GM21526 (cell line): Measurements from ENCODE around the gene SLC16A3.
"Not testable (repeated sequence)": the region's sequence is repeated elsewhere in the genome, so short reads cannot be mapped to it uniquely, and the experiment has no call there.

Source experiments
- ATAC-seq: cut with Tn5 transposase; IDR thresholded peaks from one replicate; pipeline ENCODE4 v1.9.1; 2021; ENCODE audit warnings: moderate library complexity; ENCODE audit not compliant: unreplicated experiment, low FRiP score

Gene SLC16A3

GRCh38 chr17:82228842-82229697, at the start of gene SLC16A3:
Gene SLC16A3 (plus strand): TSS chr17:82229042. CDS start chr17:82236009, 6,967 bp downstream.
- peak; percentile 34 for ATAC-seq

GRCh38 chr17:82179412-82179811, 49.4 kb upstream of the SLC16A3 start:
- ATAC-seq, result no peak

- no peak for ATAC-seq
Measured at GRCh38 chr17:82179946-82180475, 48.8 kb upstream of the SLC16A3 start.

- no peak for ATAC-seq
Measured at GRCh38 chr17:82180776-82181528, 47.9 kb upstream of the SLC16A3 start.

GRCh38 chr17:82184761-82185160, 44.1 kb upstream of the SLC16A3 start:
- no peak for ATAC-seq

- ATAC-seq, result no peak
Measured at GRCh38 chr17:82186221-82186620, 42.6 kb upstream of the SLC16A3 start.

- no peak for ATAC-seq
Measured at GRCh38 chr17:82187500-82187899, 41.3 kb upstream of the SLC16A3 start.

DNA sequence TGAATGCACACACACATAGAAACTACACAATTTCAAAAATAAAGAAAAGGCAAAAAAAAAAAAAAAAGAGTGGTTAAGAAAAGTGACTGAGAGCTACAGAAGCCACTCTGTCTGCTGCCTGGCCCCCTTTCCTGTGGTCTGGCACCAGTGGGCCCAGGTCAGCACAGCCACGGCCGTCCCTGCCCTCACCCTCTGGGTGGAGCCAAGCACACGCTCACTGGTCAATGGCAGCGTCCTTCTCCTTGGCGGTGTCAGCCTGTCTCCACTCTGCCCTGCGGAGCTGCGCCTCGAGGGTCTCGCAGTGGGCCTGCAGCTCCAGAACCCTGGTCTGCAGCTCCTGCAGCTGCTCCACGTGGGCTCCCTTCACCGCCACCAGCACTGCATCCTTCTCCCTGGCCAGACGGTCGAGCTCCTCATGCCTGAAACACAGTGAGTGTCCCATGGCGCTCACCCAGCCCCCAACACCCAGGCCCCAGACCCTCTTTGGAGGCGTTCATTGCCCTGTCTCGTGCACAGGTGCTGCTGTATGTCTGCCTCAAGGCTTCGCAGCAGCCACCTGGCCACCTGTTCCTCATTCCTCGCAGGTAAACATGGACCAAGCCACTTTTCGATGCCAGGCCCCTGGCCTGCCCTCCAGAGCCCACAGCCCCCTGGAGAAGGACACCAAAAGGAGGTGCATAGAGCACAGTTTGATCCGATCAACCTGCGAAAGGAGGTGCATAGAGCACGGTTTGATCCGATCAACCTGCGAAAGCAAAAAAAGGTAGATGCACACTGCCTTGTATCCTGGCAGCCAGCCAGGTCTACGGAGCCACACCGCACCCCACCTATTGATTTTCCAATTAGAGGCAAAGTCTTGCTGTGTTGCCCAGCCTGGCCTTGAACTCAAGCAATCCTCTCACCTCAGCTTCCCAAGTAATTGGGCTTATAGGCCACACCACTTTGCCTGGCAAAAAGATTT, 40.6 kb upstream of the SLC16A3 start:
- ATAC-seq, result no peak

DNA sequence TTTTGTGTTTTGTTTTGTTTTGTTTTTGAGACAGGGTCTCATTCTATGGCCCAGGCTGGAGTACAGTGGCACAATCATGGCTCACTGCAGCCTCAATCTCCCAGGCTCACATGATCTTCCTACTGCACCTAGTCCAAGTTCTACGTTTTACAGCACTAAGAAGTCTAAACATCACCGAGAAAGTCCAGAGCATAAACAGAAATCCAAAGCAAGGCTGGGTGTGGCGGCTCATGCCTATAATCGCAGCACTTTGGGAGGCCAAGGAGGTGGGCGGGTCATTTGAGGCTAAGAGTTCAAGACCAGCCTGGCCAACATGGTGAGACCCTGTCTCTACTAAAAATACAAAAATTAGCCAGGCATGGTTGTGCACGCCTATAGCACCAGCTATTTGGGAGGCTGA, 35.8 kb upstream of the SLC16A3 start:
- not testable (repeated sequence) for ATAC-seq

DNA sequence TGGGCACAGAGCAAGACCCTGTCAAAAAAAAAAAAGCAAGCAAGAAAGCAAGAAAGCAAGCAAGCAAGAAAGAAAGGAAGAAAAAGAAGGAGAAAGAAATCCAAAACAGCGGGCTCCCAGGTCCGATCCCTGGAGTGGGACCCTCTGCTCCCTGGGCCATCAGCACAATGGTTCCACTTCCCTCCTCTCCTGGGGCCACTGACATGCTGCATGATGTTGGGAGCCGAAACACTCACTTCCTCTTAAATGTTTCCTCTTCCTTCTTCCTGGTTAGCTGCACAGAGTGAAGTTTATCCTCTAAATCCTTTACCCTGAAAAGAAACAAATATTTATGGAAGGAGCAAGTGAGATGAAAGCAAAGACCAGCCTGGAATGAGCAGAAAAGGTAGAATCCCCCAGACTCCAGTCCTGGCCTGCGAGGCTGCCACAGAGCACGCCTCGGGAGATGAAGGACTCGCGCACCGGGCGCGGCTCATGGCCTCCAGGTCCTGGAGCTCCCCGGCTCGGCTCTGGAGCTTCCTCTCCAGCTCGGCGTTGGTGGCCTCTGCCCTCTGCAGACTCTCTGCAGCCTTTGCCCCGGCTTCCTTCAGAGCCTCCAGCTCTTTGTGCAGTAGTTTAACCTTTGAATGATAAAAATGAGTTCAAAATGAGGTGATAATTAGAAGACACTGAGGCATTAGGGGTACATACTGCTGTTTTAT, 35.2 kb upstream of the SLC16A3 start:
- no peak for ATAC-seq

DNA sequence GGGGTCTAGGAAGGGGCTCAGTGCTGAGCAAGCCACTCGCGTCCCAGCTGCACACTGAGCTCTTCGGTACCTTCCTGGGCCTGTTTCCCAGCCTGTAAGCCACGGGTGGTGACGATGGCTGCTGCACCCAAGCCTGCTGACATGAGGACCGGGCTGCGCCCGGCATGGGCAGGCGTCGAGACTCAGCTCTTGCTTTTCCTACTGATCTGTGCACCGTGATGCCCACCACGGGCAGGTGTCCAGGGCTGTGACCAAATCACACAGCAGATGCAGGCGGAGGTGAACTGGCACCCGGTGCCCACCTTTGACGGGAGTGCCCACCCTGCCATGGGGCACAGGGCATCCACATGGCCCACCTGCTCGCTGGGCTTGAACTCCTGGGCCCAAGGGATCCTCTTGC, 34.1 kb upstream of the SLC16A3 start:
- ATAC-seq, result no peak

GRCh38 chr17:82195675-82196672, 32.9 kb upstream of the SLC16A3 start:
- ATAC-seq, result no peak

DNA sequence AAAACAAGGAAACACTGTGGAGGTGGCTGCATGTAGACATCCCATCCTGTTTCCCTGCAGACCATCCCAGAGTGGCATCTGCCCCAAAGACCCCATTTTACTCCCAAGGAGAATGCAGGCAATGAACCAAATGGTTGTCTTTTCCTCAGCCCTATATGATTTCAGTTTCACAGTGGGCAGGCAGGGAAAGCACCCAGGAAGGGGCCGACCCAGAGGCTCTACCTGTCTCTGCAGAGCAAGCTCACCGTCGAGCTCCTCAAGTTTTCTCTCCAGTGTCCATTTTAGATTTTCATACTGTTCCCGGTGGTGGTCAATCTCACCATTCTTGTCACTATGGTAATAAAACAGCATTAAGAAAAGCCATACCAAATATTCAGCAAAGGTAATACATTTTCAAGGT, 30.8 kb upstream of the SLC16A3 start:
- ATAC-seq, result no peak

GRCh38 chr17:82199496-82199895, 29.3 kb upstream of the SLC16A3 start:
- no peak for ATAC-seq

DNA sequence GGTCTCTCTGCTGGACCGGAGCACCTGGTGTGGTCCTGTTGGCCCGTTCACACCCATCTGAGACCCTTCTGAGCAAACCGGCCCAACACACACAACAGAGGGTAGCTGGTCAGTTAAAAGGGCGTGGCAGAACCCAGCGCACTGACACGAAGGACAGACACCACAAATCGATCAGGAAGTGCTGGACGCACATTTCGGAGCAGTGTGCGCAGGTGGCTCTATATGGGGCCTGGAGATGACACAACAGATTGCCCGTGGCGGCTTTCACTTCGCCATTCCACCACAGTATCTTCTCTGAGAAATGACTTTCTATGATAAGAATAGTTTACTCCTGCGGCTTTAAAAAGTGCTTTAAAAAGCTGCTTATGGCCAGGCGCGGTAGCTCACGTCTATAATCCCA, 28.7 kb upstream of the SLC16A3 start:
- ATAC-seq, result no peak

DNA sequence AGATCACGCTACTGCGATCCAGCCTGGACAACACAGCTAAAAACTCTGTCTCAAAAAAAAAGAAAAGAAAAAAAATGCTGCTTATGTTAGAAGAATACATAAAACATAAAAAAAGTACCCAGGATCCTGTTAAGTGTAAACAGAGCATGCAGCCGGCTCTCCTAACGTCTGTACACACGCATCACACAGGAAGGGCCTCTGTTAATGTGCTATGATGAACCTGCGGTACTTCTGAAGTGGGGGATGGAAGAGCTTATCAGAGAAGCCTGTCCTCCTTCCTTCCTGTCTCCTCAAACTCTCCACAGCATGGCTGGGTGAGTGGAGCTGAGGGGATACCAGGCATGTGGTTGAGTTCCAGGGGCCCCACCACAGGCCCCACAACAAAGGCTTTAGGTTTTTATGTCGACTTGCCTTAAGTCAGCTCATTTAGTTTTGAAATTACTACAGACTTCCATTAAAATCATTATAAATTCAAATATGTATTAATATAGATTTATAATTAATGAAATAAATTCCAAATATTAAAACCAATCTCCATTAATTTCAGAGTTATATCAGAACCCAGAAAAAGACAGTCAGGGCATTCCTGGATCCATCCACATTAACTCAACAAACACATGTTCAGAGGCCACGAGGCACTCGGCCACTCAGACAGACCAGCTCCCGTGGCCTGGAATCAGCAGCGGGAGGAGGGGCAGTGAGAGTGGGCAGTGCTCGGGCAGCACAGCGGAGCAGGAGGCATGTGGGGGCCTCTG, 27.9 kb upstream of the SLC16A3 start:
- no peak for ATAC-seq

GRCh38 chr17:82201498-82201910, 27.3 kb upstream of the SLC16A3 start:
- ATAC-seq, result no peak

DNA sequence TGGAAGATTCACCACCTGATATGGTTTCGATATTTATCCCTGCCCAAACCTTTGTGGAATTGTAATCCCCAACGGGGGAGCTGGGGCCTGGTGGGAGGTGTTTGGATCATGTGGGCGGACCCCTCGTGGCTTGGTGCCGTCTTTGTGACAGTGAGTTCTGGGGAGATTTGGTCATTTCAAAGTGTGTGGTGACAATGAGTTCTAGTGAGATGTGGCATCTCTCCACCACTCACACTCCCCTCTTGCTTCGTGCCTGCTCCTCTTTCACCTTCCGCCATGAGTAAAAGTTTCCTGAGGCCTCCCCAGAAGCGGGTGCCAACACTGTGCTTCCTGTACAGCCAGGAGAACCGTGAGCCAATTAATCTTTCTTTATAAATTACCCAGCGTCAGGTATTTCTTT, 25.9 kb upstream of the SLC16A3 start:
- ATAC-seq, result no peak
